H1 (cell line): ENCODE results near the gene LRRC49. TPM values are rescaled to one million over a fixed set of nuclear protein-coding genes. Genes with fewer than 3 reads are reported as not detected.
A peak's percentile ranks its signal among the peaks of the same experiment; 100 is the strongest.

Source experiments
- CTCF ChIA-PET: fragments of 300-600 bp; sonication (Branson Sonifier 250); formaldehyde crosslinking; loops from one replicate; lab custom pipeline; 2021; ENCODE audit not compliant: partially characterized antibody; lab: Charles Lee
- POLR2A ChIA-PET: fragments of 300-600 bp; sonication (Branson Sonifier 250); formaldehyde crosslinking; loops from one replicate; lab custom pipeline; 2021; ENCODE audit warnings: inconsistent platforms; ENCODE audit not compliant: partially characterized antibody; lab: Charles Lee
- DNase-seq, 2 experiments: peaks; one replicate each; pipeline versions ENCODE4 v3.0.0 to v3.0.0-alpha.2; 2010 to 2022; ENCODE audit warnings: low spot score in 2 of 2, low read depth in 1 of 2, mixed read lengths in 1 of 2
- FAIRE-seq: peaks from 2 replicates; lab custom pipeline; 2011; peaks lifted over from hg19 to GRCh38; lab: Jason Lieb, UNC
- H2AFZ ChIP-seq: 2 replicates; pipeline ENCODE4 v1.8.1; 2012; ENCODE audit warnings: low read length, inconsistent platforms
- H2AK5ac ChIP-seq: 2 replicates; pipeline ENCODE4 v1.6.1; 2013; ENCODE audit warnings: low read depth, low read length
- H2BK120ac ChIP-seq: replicated peaks from 2 replicates; pipeline ENCODE3; 2013; ENCODE audit warnings: low read depth, low read length, inconsistent platforms
- H2BK12ac ChIP-seq: 2 replicates; pipeline ENCODE4 v1.6.1; 2013; ENCODE audit warnings: low read depth, low read length
- H2BK15ac ChIP-seq: 2 replicates; pipeline ENCODE4 v1.6.1; 2013; ENCODE audit warnings: low read length
- H2BK20ac ChIP-seq: 2 replicates; pipeline ENCODE4 v1.6.1; 2013; ENCODE audit warnings: low read length
- H2BK5ac ChIP-seq: 2 replicates; pipeline ENCODE4 v1.6.1; 2013; ENCODE audit warnings: low read depth, low read length
- H3K14ac ChIP-seq: 2 replicates; pipeline ENCODE4 v1.6.1; 2013; ENCODE audit warnings: inconsistent platforms; ENCODE audit not compliant: insufficient read length
- H3K18ac ChIP-seq: 2 replicates; pipeline ENCODE4 v1.6.1; 2013; ENCODE audit warnings: low read length; ENCODE audit errors: extremely low read depth
- H3K23ac ChIP-seq: 2 replicates; pipeline ENCODE4 v1.6.1; 2013; ENCODE audit warnings: inconsistent platforms; ENCODE audit not compliant: insufficient read length
- H3K23me2 ChIP-seq: 2 replicates; pipeline ENCODE4 v1.6.1; 2013; ENCODE audit warnings: low read depth, low read length
- H3K27ac ChIP-seq: 2 replicates; pipeline ENCODE4 v1.6.1; 2011; ENCODE audit warnings: low read depth, low read length, inconsistent platforms
- H3K27me3 ChIP-seq, 4 experiments: replicated peaks in 1 of 4; 1 replicate in 1 of 4; 2 replicates in 3 of 4; pipeline versions ENCODE4 v1.6.1 to v1.8.1; 2011 to 2013; ENCODE audit warnings: low read length in 3 of 4, mild to moderate bottlenecking in 3 of 4, inconsistent platforms in 2 of 4, mixed read lengths in 2 of 4, moderate library complexity in 1 of 4; ENCODE audit not compliant: control insufficient read depth in 3 of 4, insufficient read depth in 3 of 4; ENCODE audit errors: extremely low read depth in 1 of 4
- H3K36me3 ChIP-seq, 4 experiments: 2 replicates each; pipeline versions ENCODE4 v1.6.1 to v1.8.1; 2011 to 2013; ENCODE audit warnings: mild to moderate bottlenecking in 4 of 4, low read length in 3 of 4, moderate library complexity in 2 of 4, control low read depth in 1 of 4, inconsistent platforms in 1 of 4; ENCODE audit not compliant: insufficient read depth in 4 of 4, control insufficient read depth in 2 of 4
- H3K4ac ChIP-seq: replicated peaks from 2 replicates; pipeline ENCODE3; 2013; ENCODE audit warnings: low read length, low read depth, mixed read lengths, inconsistent platforms; ENCODE audit not compliant: insufficient read length
- H3K4me1 ChIP-seq, 4 experiments: replicated peaks in 1 of 4; 1 replicate in 1 of 4; 2 replicates in 3 of 4; pipeline versions ENCODE4 v1.6.1 to v1.8.1; 2011 to 2013; ENCODE audit warnings: low read length in 3 of 4, inconsistent platforms in 2 of 4, mixed read lengths in 1 of 4; ENCODE audit not compliant: insufficient read depth in 4 of 4, control insufficient read depth in 3 of 4
- H3K4me2 ChIP-seq, 2 experiments: 2 replicates each; pipeline versions ENCODE4 v1.6.1 to v1.8.1; 2011 to 2013; ENCODE audit warnings: low read depth in 2 of 2, low read length in 2 of 2, control low read depth in 1 of 2, inconsistent platforms in 1 of 2, mild to moderate bottlenecking in 1 of 2; ENCODE audit not compliant: insufficient read depth in 1 of 2
- H3K4me3 ChIP-seq, 4 experiments: fragments of 200-600, 300-600 bp in 1 of 4; sonication (generic), shearing (Covaris generic), sonication (Bioruptor Twin) in 1 of 4; 2 replicates each; pipeline versions ENCODE4 v1.5.1 to v1.8.1; 2011 to 2016; ENCODE audit warnings: low read length in 4 of 4, low read depth in 3 of 4, control low read depth in 2 of 4, inconsistent platforms in 2 of 4, mild to moderate bottlenecking in 2 of 4, mixed read lengths in 1 of 4, moderate library complexity in 1 of 4; ENCODE audit not compliant: insufficient read depth in 2 of 4; ENCODE audit errors: extremely low read depth in 1 of 4
- H3K56ac ChIP-seq: replicated peaks from 2 replicates; pipeline ENCODE3; 2013; ENCODE audit warnings: low read depth, mild to moderate bottlenecking, mixed read lengths, low read length, inconsistent platforms; ENCODE audit not compliant: insufficient read length
- H3K79me1 ChIP-seq: 2 replicates; pipeline ENCODE4 v1.6.1; 2013; ENCODE audit warnings: low read depth, low read length, control low read depth
- H3K79me2 ChIP-seq, 2 experiments: 2 replicates each; pipeline versions ENCODE4 v1.6.1 to v1.8.1; 2012 to 2013; ENCODE audit warnings: low read length in 2 of 2, mild to moderate bottlenecking in 2 of 2, inconsistent platforms in 1 of 2; ENCODE audit not compliant: insufficient read depth in 2 of 2, control insufficient read depth in 1 of 2
- H3K9ac ChIP-seq, 4 experiments: replicated peaks in 1 of 4; 1 replicate in 1 of 4; 2 replicates in 3 of 4; pipeline versions ENCODE4 v1.6.1 to v1.8.1; 2011 to 2013; ENCODE audit warnings: low read depth in 3 of 4, low read length in 3 of 4, control low read depth in 2 of 4, mild to moderate bottlenecking in 2 of 4, moderate library complexity in 2 of 4, inconsistent platforms in 1 of 4; ENCODE audit errors: extremely low read depth in 1 of 4
- H3K9me3 ChIP-seq, 2 experiments: 2 replicates each; pipeline versions ENCODE4 v1.6.1 to v1.8.1; 2012 to 2013; ENCODE audit warnings: mild to moderate bottlenecking in 2 of 2, moderate library complexity in 2 of 2, control low read depth in 1 of 2, inconsistent platforms in 1 of 2, low read depth in 1 of 2, low read length in 1 of 2, mixed read lengths in 1 of 2; ENCODE audit not compliant: insufficient read depth in 2 of 2
- H4K20me1 ChIP-seq, 2 experiments: replicated peaks in 1 of 2; 2 replicates each; pipeline versions ENCODE3 to v1.8.1; 2011 to 2013; ENCODE audit warnings: inconsistent platforms in 2 of 2, low read length in 2 of 2, mild to moderate bottlenecking in 1 of 2; ENCODE audit not compliant: insufficient read depth in 2 of 2, control insufficient read depth in 1 of 2
- H4K5ac ChIP-seq: 2 replicates; pipeline ENCODE4 v1.6.1; 2013; ENCODE audit warnings: low read length, low read depth, mixed read lengths, inconsistent platforms; ENCODE audit not compliant: insufficient read length
- H4K8ac ChIP-seq: 2 replicates; pipeline ENCODE4 v1.8.0; 2013; ENCODE audit warnings: mild to moderate bottlenecking, moderate library complexity, low read length, inconsistent platforms; ENCODE audit not compliant: insufficient read depth; ENCODE audit errors: extremely low read depth
- H4K91ac ChIP-seq: replicated peaks from 2 replicates; pipeline ENCODE3; 2013; ENCODE audit warnings: low read length, mixed read lengths, inconsistent platforms; ENCODE audit not compliant: insufficient read length
- CREB1 ChIP-seq: IDR thresholded peaks from 2 replicates; pipeline ENCODE4 v1.6.1; 2012; ENCODE audit warnings: inconsistent platforms
- RAD21 ChIP-seq, 2 experiments: IDR thresholded peaks in 1 of 2; conservative IDR thresholded peaks in 1 of 2; 2 replicates each; pipeline ENCODE4 v1.6.1; 2011; ENCODE audit warnings: low read depth in 2 of 2, low read length in 2 of 2, improper control_type of control experiment in 1 of 2, inconsistent platforms in 1 of 2, mild to moderate bottlenecking in 1 of 2, moderate library complexity in 1 of 2
- WGBS, 2 experiments: shearing (Covaris generic) in 1 of 2; methylation state at CpG; one replicate each; pipeline versions ENCODE4 v1.1.6 to v1.1.7; 2013 to 2015; ENCODE audit warnings: low lambda C conversion rate in 2 of 2, mixed read lengths in 2 of 2, inconsistent platforms in 1 of 2, low coverage in 1 of 2, missing lambda C conversion rate in 1 of 2; ENCODE audit not compliant: insufficient replicate concordance in 2 of 2, insufficient coverage in 1 of 2, insufficient read length in 1 of 2; ENCODE audit errors: extremely low coverage in 1 of 2, missing lambda C conversion rate in 1 of 2; 5-methylcytosine and 5-hydroxymethylcytosine counted together
- polyA plus RNA-seq, 7 experiments: library from polyadenylated mRNA; depleted of rRNA in 3 of 7; stranded (reverse) in 5 of 7; unstranded in 2 of 7; fragments of >200 nt in 5 of 7; fragments of 200-250 nt in 2 of 7; gene quantifications; 1 replicate in 5 of 7; 2 replicates in 1 of 7; 4 replicates in 1 of 7; pipeline versions ENCODE4 v1.2.1 to v1.2.3, GENCODE V29; 2011 to 2013; ENCODE audit warnings: missing spikeins in 2 of 7, mixed read lengths in 2 of 7
- total RNA-seq: library from RNA; stranded (reverse); fragmentation: NEBNext Ultra II Directional; extraction: Animal tissue kit (Norgen Biotek cat#: 25700); gene quantifications from 2 replicates; pipeline ENCODE4 v1.2.1, GENCODE V29; 2021

LRRC49 gene
- total and polyA plus RNA-seq, 2 of the 8 experiments (the other 6 are each of a cell fraction or from before 2014, with no cell fraction given): 5.0 to 10.4 TPM

- H3K79me1 ChIP-seq: no peaks in the 10 kb centered on the region
- H3K9ac ChIP-seq: peak overlapping the region in 2 of 4 experiments; percentile 22 to 46; a peak in 2 of 7 replicates
- H4K20me1 ChIP-seq: no peaks in the 10 kb centered on the region
- FAIRE-seq: no peak
- H2BK20ac ChIP-seq: no peak overlapping the region
- H4K8ac ChIP-seq: no peak overlapping the region
- no peak overlapping the region for H2BK120ac ChIP-seq
- H3K4me1 ChIP-seq: peaks cover 3 to 8% (median 5%) of the 10 kb centered on the region in 4 experiments; a peak in 4 of 7 replicates
- peaks cover 0 to 9% of the 10 kb centered on the region in 2 experiments; a peak in 1 of 4 replicates for H3K79me2 ChIP-seq
- no peak overlapping the region for H3K14ac ChIP-seq
- 0 out of 2 replicates have a peak overlapping the region, but pooled peaks have one; percentile 58 for H2AFZ ChIP-seq
- H3K23me2 ChIP-seq: peaks cover 10% of the 10 kb centered on the region; the same call in 1 of the 2 replicates
- H2BK15ac ChIP-seq: no peak overlapping the region
- H2BK12ac ChIP-seq: no peak overlapping the region
- H4K91ac ChIP-seq: no peak overlapping the region
- CTCF ChIA-PET: interaction anchor here (0.6 to 1.8 kb wide), 6 partner anchors 14 to 156 kb away, joined by 3 to 9 read pairs (median 4); no protein-coding TSS in a partner anchor
- 51% methylated on average over 4 of the region's 4 CpGs; no CpG with 5 or more reads in 1 of the 2 experiments for WGBS, 2 experiments
- no peak for TF ChIP-seq CREB1
- TF ChIP-seq RAD21 (IDR thresholded peaks at IDR 0.05 in 1 of 2, conservative IDR thresholded peaks at IDR 0.05 in 1 of 2; ENCODE audit: low read depth in 2 of 2, low read length in 2 of 2): peak in 1 of 2 experiments; percentile 12; a peak in 1 of 4 replicates
- no peak overlapping the region for H3K4ac ChIP-seq
- no peaks in the 10 kb centered on the region for H3K36me3 ChIP-seq
- 0 out of 7 replicates have a peak, but pooled peaks cover 0 to 3% (median 0%) of the 10 kb centered on the region in 4 experiments for H3K27me3 ChIP-seq
- H2AK5ac ChIP-seq: no peak overlapping the region
- H3K18ac ChIP-seq: no peak overlapping the region; the same call in 1 of the 2 replicates
- no peaks in the 10 kb centered on the region for H3K9me3 ChIP-seq
- no peak overlapping the region for H4K5ac ChIP-seq
- H3K4me2 ChIP-seq: peak overlapping the region; percentile 36 to 77
- peak overlapping the region; percentile 70 to 80 (median 72) for H3K4me3 ChIP-seq
- no peak overlapping the region for H3K27ac ChIP-seq
- H3K23ac ChIP-seq: no peak overlapping the region
- POLR2A ChIA-PET: interaction anchor here (1.2 to 2.4 kb wide), 5 partner anchors 9 to 23 kb away, joined by 3 to 10 read pairs (median 4); no protein-coding TSS in a partner anchor
- no peak overlapping the region for H2BK5ac ChIP-seq
- no peak for DNase-seq
- no peak overlapping the region for H3K56ac ChIP-seq
Observed at GRCh38 chr15:70854666-70854976, 38.0 kb upstream of the LRRC49 start.
